ENCODE measurements around the gene BDKRB1. TPM values are rescaled to one million over a fixed set of nuclear protein-coding genes. Genes with fewer than 3 reads are reported as not detected.

BDKRB1 gene
- total and polyA plus RNA-seq, 2 donors (not counting 3 experiments of a cell fraction or from before 2014, with no cell fraction given) = not detected

DNA sequence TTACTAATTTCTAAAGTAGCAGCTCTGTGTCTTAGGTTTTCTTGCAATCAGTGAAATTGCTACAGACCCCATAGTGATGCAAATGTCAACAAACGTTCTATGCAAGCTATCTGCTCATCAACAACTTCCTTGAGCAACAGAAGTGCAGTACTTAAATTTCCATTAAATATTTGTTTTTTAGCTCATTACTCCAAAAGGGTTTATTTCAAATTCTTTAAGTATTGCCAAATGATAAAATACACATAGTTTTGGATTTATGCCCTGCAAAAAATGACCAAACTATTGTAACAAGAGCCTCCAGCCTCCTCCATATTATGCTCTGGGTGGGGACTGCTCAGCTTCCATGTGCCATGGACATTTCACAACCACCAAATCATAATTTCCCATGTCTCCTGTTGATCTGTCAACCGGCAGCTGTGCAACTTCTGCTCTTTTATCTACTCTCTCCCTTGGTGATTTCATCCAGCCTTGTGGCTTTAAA is 4.4 kb downstream of the BDKRB1 start:
- H3K9me1 ChIP-seq (replicated peaks; ENCODE audit: control insufficient read depth, extremely low read depth, insufficient read depth, low read length) = no peaks in the 10 kb centered on the region
- no peak overlapping the region for H3K27ac ChIP-seq (ENCODE audit: insufficient read depth, low read depth, low read length)
- no TSS peak for BruUV-seq (replicated peaks)
- H3K4me1 ChIP-seq (ENCODE audit: control insufficient read depth, extremely low read depth, insufficient read depth, low read length) = no peaks in the 10 kb centered on the region
- TF ChIP-seq MAX (IDR thresholded peaks at IDR 0.05; ENCODE audit: insufficient read depth, insufficient read length) = no peak
- DNase-seq (ENCODE audit: low read depth, low spot score) = no peak
- no peaks in the 10 kb centered on the region for H4K20me1 ChIP-seq (replicated peaks; ENCODE audit: control insufficient read depth, extremely low read depth, insufficient read depth, low read length)
- intact Hi-C loops (cut with micrococcal nuclease) (no loop called here), dilution Hi-C loops (cut with MboI; ENCODE audit: extremely low pct_ligation_motif_present, low sequenced_read_pairs) (no loop called here)
- no peaks in the 10 kb centered on the region for H3K79me2 ChIP-seq (ENCODE audit: control insufficient read depth, insufficient read depth, low read length)
- H3K9ac ChIP-seq (replicated peaks; ENCODE audit: extremely low read depth, insufficient read depth, low read length) = no peak overlapping the region
- no peak overlapping the region for H3K4me3 ChIP-seq (replicated peaks in 1 of 3; ENCODE audit: insufficient read depth in 1 of 3, low read depth in 1 of 3, low read length in 3 of 3)
- H3K36me3 ChIP-seq (ENCODE audit: control insufficient read depth in 2 of 2, extremely low read depth in 1 of 2, insufficient read depth in 2 of 2, low read length in 2 of 2) = no peaks in the 10 kb centered on the region
- no peaks in the 10 kb centered on the region for H3K9me3 ChIP-seq (replicated peaks; ENCODE audit: control insufficient read depth, insufficient read depth, low read length)
- ChIA-PET CTCF (interaction anchor here (0.9 to 2.6 kb wide), 2 partner anchors 9 to 14 kb away, joined by 4 to 18 read pairs; no protein-coding TSS in a partner anchor), POLR2A (no interaction called here)
- no peaks in the 10 kb centered on the region for H3K27me3 ChIP-seq (ENCODE audit: control insufficient read depth in 2 of 2, insufficient read depth in 2 of 2, low read length in 2 of 2)
- no peak for FAIRE-seq
- H3K4me2 ChIP-seq (ENCODE audit: insufficient read depth, low read length) = no peak overlapping the region
- no peak overlapping the region for H2AFZ ChIP-seq (ENCODE audit: low read depth, low read length)

- no peaks in the 10 kb centered on the region for H3K9me3 ChIP-seq (replicated peaks; ENCODE audit: control insufficient read depth, insufficient read depth, low read length)
- TF ChIP-seq MYC (IDR thresholded peaks at IDR 0.05; ENCODE audit: low read depth, low read length) (no peak), JUN (IDR thresholded peaks at IDR 0.05; ENCODE audit: borderline replicate concordance, insufficient read depth, insufficient read length, low read depth) (no peak), GATA2 (IDR thresholded peaks at IDR 0.05; ENCODE audit: insufficient read depth, insufficient read length, low read depth, low read length) (no peak), EZH2 (IDR thresholded peaks at IDR 0.05; ENCODE audit: borderline replicate concordance, low read depth, low read length, severe bottlenecking) (no peak), MAX (IDR thresholded peaks at IDR 0.05; ENCODE audit: insufficient read depth, insufficient read length) (no peak), POLR2A (IDR thresholded peaks at IDR 0.05; ENCODE audit: low read depth, low read length) (no peak), FOS (IDR thresholded peaks at IDR 0.05; ENCODE audit: borderline replicate concordance, insufficient read depth, low read length) (no peak), POLR2AphosphoS5 (IDR thresholded peaks at IDR 0.05; ENCODE audit: insufficient read depth, low read depth, low read length) (no peak)
- TF ChIP-seq, protein P1, sequence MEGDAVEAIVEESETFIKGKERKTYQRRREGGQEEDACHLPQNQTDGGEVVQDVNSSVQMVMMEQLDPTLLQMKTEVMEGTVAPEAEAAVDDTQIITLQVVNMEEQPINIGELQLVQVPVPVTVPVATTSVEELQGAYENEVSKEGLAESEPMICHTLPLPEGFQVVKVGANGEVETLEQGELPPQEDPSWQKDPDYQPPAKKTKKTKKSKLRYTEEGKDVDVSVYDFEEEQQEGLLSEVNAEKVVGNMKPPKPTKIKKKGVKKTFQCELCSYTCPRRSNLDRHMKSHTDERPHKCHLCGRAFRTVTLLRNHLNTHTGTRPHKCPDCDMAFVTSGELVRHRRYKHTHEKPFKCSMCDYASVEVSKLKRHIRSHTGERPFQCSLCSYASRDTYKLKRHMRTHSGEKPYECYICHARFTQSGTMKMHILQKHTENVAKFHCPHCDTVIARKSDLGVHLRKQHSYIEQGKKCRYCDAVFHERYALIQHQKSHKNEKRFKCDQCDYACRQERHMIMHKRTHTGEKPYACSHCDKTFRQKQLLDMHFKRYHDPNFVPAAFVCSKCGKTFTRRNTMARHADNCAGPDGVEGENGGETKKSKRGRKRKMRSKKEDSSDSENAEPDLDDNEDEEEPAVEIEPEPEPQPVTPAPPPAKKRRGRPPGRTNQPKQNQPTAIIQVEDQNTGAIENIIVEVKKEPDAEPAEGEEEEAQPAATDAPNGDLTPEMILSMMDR (IDR thresholded peaks at IDR 0.05; ENCODE audit: extremely low read depth in 1 of 2, insufficient read depth in 1 of 2, low read depth in 1 of 2, low read length in 2 of 2) = no peak
- POLR2A ChIA-PET = no interaction called here
- H3K9me1 ChIP-seq (replicated peaks; ENCODE audit: control insufficient read depth, extremely low read depth, insufficient read depth, low read length) = no peaks in the 10 kb centered on the region
- dilution Hi-C loops (cut with MboI; ENCODE audit: extremely low pct_ligation_motif_present, low sequenced_read_pairs) = no loop called here
- no peak overlapping the region for H3K4me3 ChIP-seq (replicated peaks in 1 of 3; ENCODE audit: insufficient read depth in 1 of 3, low read depth in 1 of 3, low read length in 3 of 3)
- intact Hi-C loops (cut with micrococcal nuclease) = no loop called here
- no peaks in the 10 kb centered on the region for H3K4me1 ChIP-seq (ENCODE audit: control insufficient read depth, extremely low read depth, insufficient read depth, low read length)
- no peaks in the 10 kb centered on the region for H3K27me3 ChIP-seq (ENCODE audit: control insufficient read depth in 2 of 2, insufficient read depth in 2 of 2, low read length in 2 of 2)
- no peak overlapping the region for H3K27ac ChIP-seq (ENCODE audit: insufficient read depth, low read depth, low read length)
- no peaks in the 10 kb centered on the region for H3K79me2 ChIP-seq (ENCODE audit: control insufficient read depth, insufficient read depth, low read length)
- H3K4me2 ChIP-seq (ENCODE audit: insufficient read depth, low read length) = no peak overlapping the region
- DNase-seq (ENCODE audit: low read depth, low spot score) (no peak), FAIRE-seq (no peak)
- no peak overlapping the region for H3K9ac ChIP-seq (replicated peaks; ENCODE audit: extremely low read depth, insufficient read depth, low read length)
- H3K36me3 ChIP-seq (ENCODE audit: control insufficient read depth in 2 of 2, extremely low read depth in 1 of 2, insufficient read depth in 2 of 2, low read length in 2 of 2) = no peaks in the 10 kb centered on the region
- no peaks in the 10 kb centered on the region for H4K20me1 ChIP-seq (replicated peaks; ENCODE audit: control insufficient read depth, extremely low read depth, insufficient read depth, low read length)
- BruUV-seq (replicated peaks) = no TSS peak
- no peak overlapping the region for H2AFZ ChIP-seq (ENCODE audit: low read depth, low read length)
- CTCF ChIA-PET = interaction anchor here (2.6 kb wide), 1 partner anchor 14 kb away, joined by 18 read pairs; no protein-coding TSS in a partner anchor
Measured at GRCh38 chr14:96261053-96261452, 5.0 kb downstream of the BDKRB1 start.
